ENCODE results near the gene CACTIN.
A peak's percentile ranks its signal among the peaks of the same experiment; 100 is the strongest.
"Not testable (repeated sequence)": the region's sequence is repeated elsewhere in the genome, so short reads cannot be mapped to it uniquely, and the experiment has no call there.

CACTIN gene

GRCh38 chr19:3631053-3631861 lies 4.7 kb upstream of the CACTIN start:
- H3K9me3 ChIP-seq (ENCODE audit: control insufficient read depth, low read depth, low read length), result no peaks in the 10 kb centered on the region
- no peaks in the 10 kb centered on the region for H3K36me3 ChIP-seq (ENCODE audit: control insufficient read depth, low read depth, low read length)
- no peak overlapping the region for H3K27ac ChIP-seq (ENCODE audit: low read length)
- H3K4me1 ChIP-seq (ENCODE audit: control insufficient read depth, low read depth, low read length), result no peaks in the 10 kb centered on the region
- no peak overlapping the region for H3K4me3 ChIP-seq (ENCODE audit: low read length)
- H3K27me3 ChIP-seq (ENCODE audit: control insufficient read depth, insufficient read depth, low read length), result no peaks in the 10 kb centered on the region
- no peak overlapping the region for H3K9ac ChIP-seq (ENCODE audit: low read length)

GRCh38 chr19:3628766-3629165 lies 2.2 kb upstream of the CACTIN start:
- H3K27ac ChIP-seq (ENCODE audit: low read length); H3K36me3 ChIP-seq (ENCODE audit: control insufficient read depth, low read depth, low read length); H3K9me3 ChIP-seq (ENCODE audit: control insufficient read depth, low read depth, low read length); H3K4me3 ChIP-seq (ENCODE audit: low read length); H3K9ac ChIP-seq (ENCODE audit: low read length); H3K4me1 ChIP-seq (ENCODE audit: control insufficient read depth, low read depth, low read length); H3K27me3 ChIP-seq (ENCODE audit: control insufficient read depth, insufficient read depth, low read length): not testable (repeated sequence)

- H3K4me1 ChIP-seq (ENCODE audit: control insufficient read depth, low read depth, low read length), result no peaks in the 10 kb centered on the region
- H3K4me3 ChIP-seq (ENCODE audit: low read length), result no peak overlapping the region
- H3K27me3 ChIP-seq (ENCODE audit: control insufficient read depth, insufficient read depth, low read length), result no peaks in the 10 kb centered on the region
- no peak overlapping the region for H3K27ac ChIP-seq (ENCODE audit: low read length)
- no peak overlapping the region for H3K9ac ChIP-seq (ENCODE audit: low read length)
- H3K36me3 ChIP-seq (ENCODE audit: control insufficient read depth, low read depth, low read length), result peaks cover 3% of the 10 kb centered on the region
- no peaks in the 10 kb centered on the region for H3K9me3 ChIP-seq (ENCODE audit: control insufficient read depth, low read depth, low read length)
Measured at GRCh38 chr19:3627351-3627723, 747 bp upstream of the CACTIN start.

- H3K27ac ChIP-seq (ENCODE audit: low read length), result no peak overlapping the region
- H3K27me3 ChIP-seq (ENCODE audit: control insufficient read depth, insufficient read depth, low read length), result no peaks in the 10 kb centered on the region
Measured at GRCh38 chr19:3625996-3626472, 556 bp downstream of the CACTIN start.

GRCh38 chr19:3623716-3624115 lies 2.9 kb downstream of the CACTIN start:
- no peak overlapping the region for H3K27ac ChIP-seq (ENCODE audit: low read length)
- peaks cover 3% of the 10 kb centered on the region for H3K36me3 ChIP-seq (ENCODE audit: control insufficient read depth, low read depth, low read length)
- no peak overlapping the region for H3K9ac ChIP-seq (ENCODE audit: low read length)

More at GRCh38 chr19:3625996-3626472, 556 bp downstream of the CACTIN start:
- Histone ChIP-seq H3K9ac (ENCODE audit: low read length) (peak overlapping the region; percentile 87), H3K9me3 (ENCODE audit: control insufficient read depth, low read depth, low read length) (no peaks in the 10 kb centered on the region), H3K36me3 (ENCODE audit: control insufficient read depth, low read depth, low read length) (peaks cover 3% of the 10 kb centered on the region), H3K4me1 (ENCODE audit: control insufficient read depth, low read depth, low read length) (no peaks in the 10 kb centered on the region), H3K4me3 (ENCODE audit: low read length) (peak overlapping the region; percentile 91)

GRCh38 chr19:3622224-3622623 lies 4.4 kb downstream of the CACTIN start:
- Histone ChIP-seq H3K9me3 (ENCODE audit: control insufficient read depth, low read depth, low read length) (no peaks in the 10 kb centered on the region), H3K4me1 (ENCODE audit: control insufficient read depth, low read depth, low read length) (no peaks in the 10 kb centered on the region), H3K36me3 (ENCODE audit: control insufficient read depth, low read depth, low read length) (peaks cover 3% of the 10 kb centered on the region), H3K4me3 (ENCODE audit: low read length) (no peak overlapping the region), H3K27ac (ENCODE audit: low read length) (no peak overlapping the region), H3K27me3 (ENCODE audit: control insufficient read depth, insufficient read depth, low read length) (no peaks in the 10 kb centered on the region), H3K9ac (ENCODE audit: low read length) (no peak overlapping the region)

More at GRCh38 chr19:3623716-3624115, 2.9 kb downstream of the CACTIN start:
- Histone ChIP-seq H3K4me1 (ENCODE audit: control insufficient read depth, low read depth, low read length) (no peaks in the 10 kb centered on the region), H3K9me3 (ENCODE audit: control insufficient read depth, low read depth, low read length) (no peaks in the 10 kb centered on the region), H3K27me3 (ENCODE audit: control insufficient read depth, insufficient read depth, low read length) (no peaks in the 10 kb centered on the region), H3K4me3 (ENCODE audit: low read length) (no peak overlapping the region)

- no peak overlapping the region for H3K9ac ChIP-seq (ENCODE audit: low read length)
- no peaks in the 10 kb centered on the region for H3K4me1 ChIP-seq (ENCODE audit: control insufficient read depth, low read depth, low read length)
- H3K4me3 ChIP-seq (ENCODE audit: low read length), result no peak overlapping the region
- H3K27ac ChIP-seq (ENCODE audit: low read length), result no peak overlapping the region
- no peaks in the 10 kb centered on the region for H3K9me3 ChIP-seq (ENCODE audit: control insufficient read depth, low read depth, low read length)
- no peaks in the 10 kb centered on the region for H3K27me3 ChIP-seq (ENCODE audit: control insufficient read depth, insufficient read depth, low read length)
- H3K36me3 ChIP-seq (ENCODE audit: control insufficient read depth, low read depth, low read length), result peaks cover 3% of the 10 kb centered on the region
Measured at GRCh38 chr19:3621689-3622088, 4.9 kb downstream of the CACTIN start.

- H3K4me1 ChIP-seq (ENCODE audit: control insufficient read depth, low read depth, low read length), result no peaks in the 10 kb centered on the region
- no peak overlapping the region for H3K9ac ChIP-seq (ENCODE audit: low read length)
- H3K36me3 ChIP-seq (ENCODE audit: control insufficient read depth, low read depth, low read length), result peaks cover 3% of the 10 kb centered on the region
- H3K27ac ChIP-seq (ENCODE audit: low read length), result no peak overlapping the region
- H3K4me3 ChIP-seq (ENCODE audit: low read length), result no peak overlapping the region
- no peaks in the 10 kb centered on the region for H3K9me3 ChIP-seq (ENCODE audit: control insufficient read depth, low read depth, low read length)
- H3K27me3 ChIP-seq (ENCODE audit: control insufficient read depth, insufficient read depth, low read length), result no peaks in the 10 kb centered on the region
Measured at GRCh38 chr19:3620817-3621547, 5.6 kb downstream of the CACTIN start.

- H3K36me3 ChIP-seq (ENCODE audit: control insufficient read depth, low read depth, low read length), result peaks cover 3% of the 10 kb centered on the region
Measured at GRCh38 chr19:3620145-3620816, 6.3 kb downstream of the CACTIN start.

GRCh38 chr19:3619631-3620012 lies 7.0 kb downstream of the CACTIN start:
- H3K4me3 ChIP-seq (ENCODE audit: low read length), result no peak overlapping the region

More at GRCh38 chr19:3620145-3620816, 6.3 kb downstream of the CACTIN start:
- H3K27me3 ChIP-seq (ENCODE audit: control insufficient read depth, insufficient read depth, low read length), result no peaks in the 10 kb centered on the region
- H3K9ac ChIP-seq (ENCODE audit: low read length), result no peak overlapping the region
- no peak overlapping the region for H3K4me3 ChIP-seq (ENCODE audit: low read length)
- H3K27ac ChIP-seq (ENCODE audit: low read length), result no peak overlapping the region
- no peaks in the 10 kb centered on the region for H3K9me3 ChIP-seq (ENCODE audit: control insufficient read depth, low read depth, low read length)
- H3K4me1 ChIP-seq (ENCODE audit: control insufficient read depth, low read depth, low read length), result no peaks in the 10 kb centered on the region

GRCh38 chr19:3618811-3619630 lies 7.6 kb downstream of the CACTIN start:
- Histone ChIP-seq H3K4me1 (ENCODE audit: control insufficient read depth, low read depth, low read length) (no peaks in the 10 kb centered on the region), H3K27me3 (ENCODE audit: control insufficient read depth, insufficient read depth, low read length) (no peaks in the 10 kb centered on the region), H3K4me3 (ENCODE audit: low read length) (no peak overlapping the region), H3K27ac (ENCODE audit: low read length) (no peak overlapping the region), H3K9ac (ENCODE audit: low read length) (no peak overlapping the region), H3K9me3 (ENCODE audit: control insufficient read depth, low read depth, low read length) (no peaks in the 10 kb centered on the region), H3K36me3 (ENCODE audit: control insufficient read depth, low read depth, low read length) (peaks cover 3% of the 10 kb centered on the region)

More at GRCh38 chr19:3619631-3620012, 7.0 kb downstream of the CACTIN start:
- peaks cover 3% of the 10 kb centered on the region for H3K36me3 ChIP-seq (ENCODE audit: control insufficient read depth, low read depth, low read length)
- H3K27ac ChIP-seq (ENCODE audit: low read length), result no peak overlapping the region
- no peaks in the 10 kb centered on the region for H3K27me3 ChIP-seq (ENCODE audit: control insufficient read depth, insufficient read depth, low read length)
- no peaks in the 10 kb centered on the region for H3K4me1 ChIP-seq (ENCODE audit: control insufficient read depth, low read depth, low read length)
- H3K9ac ChIP-seq (ENCODE audit: low read length), result no peak overlapping the region
- H3K9me3 ChIP-seq (ENCODE audit: control insufficient read depth, low read depth, low read length), result no peaks in the 10 kb centered on the region
